ENCODE data around the gene ETV2.

ETV2 gene

GRCh38 chr19:35607661-35608060, 33.9 kb upstream of the ETV2 start:
- no peak overlapping the region for H3K4me3 ChIP-seq (ENCODE audit: insufficient read depth in 1 of 2, low read depth in 1 of 2, low read length in 2 of 2)
- no peak for DNase-seq
- WGBS: 63% methylated on average over 1 of the region's 3 CpGs

GRCh38 chr19:35608251-35608650, 33.3 kb upstream of the ETV2 start:
- Histone ChIP-seq H4K8ac (ENCODE audit: low read length) (no peak overlapping the region), H3K4ac (ENCODE audit: low read depth in 1 of 2, low read length in 2 of 2) (no peak overlapping the region), H3K79me1 (replicated peaks; ENCODE audit: low read length, poor library complexity, severe bottlenecking) (peaks cover 6% of the 10 kb centered on the region), H2BK120ac (ENCODE audit: low read depth, low read length) (no peak overlapping the region), H3K4me3 (ENCODE audit: insufficient read depth in 1 of 2, low read depth in 1 of 2, low read length in 2 of 2) (no peak overlapping the region), H3K9ac (ENCODE audit: low read length) (no peak overlapping the region), H3K9me3 (ENCODE audit: control insufficient read depth, low read length) (peaks cover 16% of the 10 kb centered on the region), H3K4me2 (ENCODE audit: low read length, poor library complexity, severe bottlenecking) (no peak overlapping the region), H2BK15ac (ENCODE audit: low read depth, poor library complexity, severe bottlenecking) (no peak overlapping the region), H2AK5ac (ENCODE audit: low read length, severe bottlenecking) (no peak overlapping the region), H3K14ac (ENCODE audit: low read length in 2 of 2) (no peak overlapping the region), H3K36me3 (ENCODE audit: control insufficient read depth in 1 of 2, insufficient read depth in 2 of 2, low read depth in 1 of 2, low read length in 2 of 2) (no peaks in the 10 kb centered on the region), H2BK12ac (ENCODE audit: low read length in 2 of 2) (no peak overlapping the region), H3K27ac (ENCODE audit: low read length, poor library complexity, severe bottlenecking) (no peak overlapping the region), H3K4me1 (ENCODE audit: control insufficient read depth, insufficient read depth, low read depth, low read length) (peaks cover 11% of the 10 kb centered on the region), H3K18ac (ENCODE audit: low read depth in 1 of 2, low read length in 2 of 2) (no peak overlapping the region), H3K23ac (ENCODE audit: low read length in 2 of 2) (no peak overlapping the region), H2BK5ac (ENCODE audit: low read depth, low read length, poor library complexity, severe bottlenecking) (no peak overlapping the region), H4K91ac (ENCODE audit: low read length) (no peak overlapping the region), H3K27me3 (ENCODE audit: control insufficient read depth in 1 of 2, insufficient read depth in 1 of 2, low read length in 2 of 2) (peaks cover 3 to 5% of the 10 kb centered on the region in 2 experiments), H2AFZ (ENCODE audit: low read depth, low read length) (no peak overlapping the region)
- no peak for DNase-seq
- WGBS: 74% methylated on average over 2 of the region's 2 CpGs

More at GRCh38 chr19:35607661-35608060, 33.9 kb upstream of the ETV2 start:
- H2BK12ac ChIP-seq (ENCODE audit: low read length in 2 of 2): no peak overlapping the region
- H2BK120ac ChIP-seq (ENCODE audit: low read depth, low read length): no peak overlapping the region
- no peak overlapping the region for H3K14ac ChIP-seq (ENCODE audit: low read length in 2 of 2)
- H3K27ac ChIP-seq (ENCODE audit: low read length, poor library complexity, severe bottlenecking): no peak overlapping the region
- no peak overlapping the region for H4K91ac ChIP-seq (ENCODE audit: low read length)
- H3K9ac ChIP-seq (ENCODE audit: low read length): no peak overlapping the region
- no peak overlapping the region for H2BK5ac ChIP-seq (ENCODE audit: low read depth, low read length, poor library complexity, severe bottlenecking)
- no peaks in the 10 kb centered on the region for H3K79me1 ChIP-seq (replicated peaks; ENCODE audit: low read length, poor library complexity, severe bottlenecking)
- H2AK5ac ChIP-seq (ENCODE audit: low read length, severe bottlenecking): no peak overlapping the region
- H3K18ac ChIP-seq (ENCODE audit: low read depth in 1 of 2, low read length in 2 of 2): no peak overlapping the region
- H3K4me1 ChIP-seq (ENCODE audit: control insufficient read depth, insufficient read depth, low read depth, low read length): peaks cover 6% of the 10 kb centered on the region
- H2AFZ ChIP-seq (ENCODE audit: low read depth, low read length): no peak overlapping the region
- peaks cover 5% of the 10 kb centered on the region in 2 experiments for H3K27me3 ChIP-seq (ENCODE audit: control insufficient read depth in 1 of 2, insufficient read depth in 1 of 2, low read length in 2 of 2)
- peaks cover 16% of the 10 kb centered on the region for H3K9me3 ChIP-seq (ENCODE audit: control insufficient read depth, low read length)
- H3K4me2 ChIP-seq (ENCODE audit: low read length, poor library complexity, severe bottlenecking): no peak overlapping the region
- no peak overlapping the region for H4K8ac ChIP-seq (ENCODE audit: low read length)
- no peak overlapping the region for H3K4ac ChIP-seq (ENCODE audit: low read depth in 1 of 2, low read length in 2 of 2)
- no peak overlapping the region for H2BK15ac ChIP-seq (ENCODE audit: low read depth, poor library complexity, severe bottlenecking)
- H3K23ac ChIP-seq (ENCODE audit: low read length in 2 of 2): no peak overlapping the region
- no peaks in the 10 kb centered on the region for H3K36me3 ChIP-seq (ENCODE audit: control insufficient read depth in 1 of 2, insufficient read depth in 2 of 2, low read depth in 1 of 2, low read length in 2 of 2)

GRCh38 chr19:35609851-35610353, 31.6 kb upstream of the ETV2 start:
- 77% methylated on average over 6 of the region's 6 CpGs for WGBS
- Histone ChIP-seq H4K91ac (ENCODE audit: low read length) (no peak overlapping the region), H2AFZ (ENCODE audit: low read depth, low read length) (no peak overlapping the region), H3K4ac (ENCODE audit: low read depth in 1 of 2, low read length in 2 of 2) (no peak overlapping the region), H2BK15ac (ENCODE audit: low read depth, poor library complexity, severe bottlenecking) (no peak overlapping the region), H3K4me3 (ENCODE audit: insufficient read depth in 1 of 2, low read depth in 1 of 2, low read length in 2 of 2) (no peak overlapping the region), H2AK5ac (ENCODE audit: low read length, severe bottlenecking) (no peak overlapping the region), H3K27me3 (ENCODE audit: control insufficient read depth in 1 of 2, insufficient read depth in 1 of 2, low read length in 2 of 2) (peaks cover 3 to 5% of the 10 kb centered on the region in 2 experiments), H3K18ac (ENCODE audit: low read depth in 1 of 2, low read length in 2 of 2) (no peak overlapping the region), H2BK120ac (ENCODE audit: low read depth, low read length) (no peak overlapping the region), H4K8ac (ENCODE audit: low read length) (no peak overlapping the region), H3K36me3 (ENCODE audit: control insufficient read depth in 1 of 2, insufficient read depth in 2 of 2, low read depth in 1 of 2, low read length in 2 of 2) (peaks cover 0 to 2% of the 10 kb centered on the region in 2 experiments), H3K14ac (ENCODE audit: low read length in 2 of 2) (no peak overlapping the region), H2BK12ac (ENCODE audit: low read length in 2 of 2) (no peak overlapping the region), H3K27ac (ENCODE audit: low read length, poor library complexity, severe bottlenecking) (no peak overlapping the region), H3K79me1 (replicated peaks; ENCODE audit: low read length, poor library complexity, severe bottlenecking) (peaks cover 6% of the 10 kb centered on the region), H3K9ac (ENCODE audit: low read length) (no peak overlapping the region), H3K23ac (ENCODE audit: low read length in 2 of 2) (no peak overlapping the region), H2BK5ac (ENCODE audit: low read depth, low read length, poor library complexity, severe bottlenecking) (no peak overlapping the region), H3K4me1 (ENCODE audit: control insufficient read depth, insufficient read depth, low read depth, low read length) (peaks cover 11% of the 10 kb centered on the region), H3K9me3 (ENCODE audit: control insufficient read depth, low read length) (peaks cover 16% of the 10 kb centered on the region), H3K4me2 (ENCODE audit: low read length, poor library complexity, severe bottlenecking) (no peak overlapping the region)
- no peak for DNase-seq

GRCh38 chr19:35612224-35612558, 29.4 kb upstream of the ETV2 start:
- H3K27ac ChIP-seq (ENCODE audit: low read length, poor library complexity, severe bottlenecking): no peak overlapping the region
- no peak overlapping the region for H2BK12ac ChIP-seq (ENCODE audit: low read length in 2 of 2)
- no peak for DNase-seq
- peak overlapping the region in 1 of 2 experiments; percentile 50 for H3K18ac ChIP-seq (ENCODE audit: low read depth in 1 of 2, low read length in 2 of 2)
- H4K8ac ChIP-seq (ENCODE audit: low read length): no peak overlapping the region
- peaks cover 12% of the 10 kb centered on the region for H3K9me3 ChIP-seq (ENCODE audit: control insufficient read depth, low read length)
- H3K36me3 ChIP-seq (ENCODE audit: control insufficient read depth in 1 of 2, insufficient read depth in 2 of 2, low read depth in 1 of 2, low read length in 2 of 2): peaks cover 7 to 14% of the 10 kb centered on the region in 2 experiments
- peaks cover 3 to 5% of the 10 kb centered on the region in 2 experiments for H3K27me3 ChIP-seq (ENCODE audit: control insufficient read depth in 1 of 2, insufficient read depth in 1 of 2, low read length in 2 of 2)
- no peak overlapping the region for H2BK5ac ChIP-seq (ENCODE audit: low read depth, low read length, poor library complexity, severe bottlenecking)
- peak overlapping the region; percentile 74 for H3K4me2 ChIP-seq (ENCODE audit: low read length, poor library complexity, severe bottlenecking)
- no peak overlapping the region for H2BK15ac ChIP-seq (ENCODE audit: low read depth, poor library complexity, severe bottlenecking)
- H3K9ac ChIP-seq (ENCODE audit: low read length): peak overlapping the region; percentile 95
- peaks cover 6% of the 10 kb centered on the region for H3K79me1 ChIP-seq (replicated peaks; ENCODE audit: low read length, poor library complexity, severe bottlenecking)
- H3K4me3 ChIP-seq (ENCODE audit: insufficient read depth in 1 of 2, low read depth in 1 of 2, low read length in 2 of 2): peak overlapping the region in 1 of 2 experiments; percentile 98
- H3K4ac ChIP-seq (ENCODE audit: low read depth in 1 of 2, low read length in 2 of 2): no peak overlapping the region
- peak overlapping the region; percentile 60 for H2AFZ ChIP-seq (ENCODE audit: low read depth, low read length)
- H2BK120ac ChIP-seq (ENCODE audit: low read depth, low read length): no peak overlapping the region
- WGBS: 45% methylated on average over 9 of the region's 9 CpGs
- H3K23ac ChIP-seq (ENCODE audit: low read length in 2 of 2): peak overlapping the region in 1 of 2 experiments; percentile 64
- peaks cover 11% of the 10 kb centered on the region for H3K4me1 ChIP-seq (ENCODE audit: control insufficient read depth, insufficient read depth, low read depth, low read length)
- no peak overlapping the region for H2AK5ac ChIP-seq (ENCODE audit: low read length, severe bottlenecking)
- no peak overlapping the region for H3K14ac ChIP-seq (ENCODE audit: low read length in 2 of 2)
- no peak overlapping the region for H4K91ac ChIP-seq (ENCODE audit: low read length)
